Measurements from ENCODE around the gene GMFB. TPM values are rescaled to one million over a fixed set of nuclear protein-coding genes. Genes with fewer than 3 reads are reported as not detected.
"Not testable (repeated sequence)": the region's sequence is repeated elsewhere in the genome, so short reads cannot be mapped to it uniquely, and the experiment has no call there.

The GMFB gene
- total RNA-seq, 2 experiments from 2014 or later = 28.9 to 37.3 TPM

- peaks cover 33% of the 10 kb centered on the region for H3K4me1 Mint-ChIP-seq
- intact Hi-C loops (cut with DNase I, micrococcal nuclease) = no loop called here
- H3K27ac Mint-ChIP-seq = no peak overlapping the region
- no peaks in the 10 kb centered on the region for H3K27me3 Mint-ChIP-seq
- CTCF ChIA-PET = no interaction called here
- peaks cover 50% of the 10 kb centered on the region for H3K36me3 Mint-ChIP-seq (ENCODE audit: low read depth)
- ATAC-seq (no peak), DNase-seq (no peak)
- no peaks in the 10 kb centered on the region for H3K9me3 Mint-ChIP-seq (ENCODE audit: low read depth)
- no peak overlapping the region for H3K4me3 Mint-ChIP-seq
- POLR2A ChIA-PET = no interaction called here
These were observed 10.1 kb downstream of the GMFB start for GRCh38 chr14:54478636-54479215.

DNA sequence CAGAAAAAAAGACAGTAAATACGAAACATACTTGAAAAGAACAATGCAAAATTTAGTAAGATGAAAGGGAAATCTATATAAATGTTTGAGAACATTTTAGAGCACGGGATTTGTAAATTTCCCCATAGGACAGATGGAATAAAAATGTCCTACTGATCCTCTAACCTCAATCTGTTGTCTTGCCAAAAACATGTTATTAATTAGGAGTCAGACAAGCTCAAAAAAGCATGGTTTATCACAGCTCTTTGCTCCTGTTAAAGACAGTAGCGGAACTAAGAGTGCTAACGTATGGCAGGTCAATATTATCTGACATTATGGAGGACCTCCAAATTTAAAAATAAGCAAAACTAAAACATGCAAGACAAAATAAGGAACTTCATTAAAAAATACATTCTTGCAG is 12.9 kb downstream of the GMFB start:
- intact Hi-C loops (cut with DNase I, micrococcal nuclease) = no loop called here
- Mint-ChIP-seq H3K4me3 (no peak overlapping the region), H3K27me3 (no peaks in the 10 kb centered on the region), H3K36me3 (ENCODE audit: low read depth) (peaks cover 37% of the 10 kb centered on the region), H3K27ac (no peak overlapping the region), H3K9me3 (ENCODE audit: low read depth) (no peaks in the 10 kb centered on the region), H3K4me1 (peaks cover 16% of the 10 kb centered on the region)
- POLR2A ChIA-PET = no interaction called here
- ATAC-seq (no peak), DNase-seq (no peak)
- CTCF ChIA-PET = no interaction called here

DNA sequence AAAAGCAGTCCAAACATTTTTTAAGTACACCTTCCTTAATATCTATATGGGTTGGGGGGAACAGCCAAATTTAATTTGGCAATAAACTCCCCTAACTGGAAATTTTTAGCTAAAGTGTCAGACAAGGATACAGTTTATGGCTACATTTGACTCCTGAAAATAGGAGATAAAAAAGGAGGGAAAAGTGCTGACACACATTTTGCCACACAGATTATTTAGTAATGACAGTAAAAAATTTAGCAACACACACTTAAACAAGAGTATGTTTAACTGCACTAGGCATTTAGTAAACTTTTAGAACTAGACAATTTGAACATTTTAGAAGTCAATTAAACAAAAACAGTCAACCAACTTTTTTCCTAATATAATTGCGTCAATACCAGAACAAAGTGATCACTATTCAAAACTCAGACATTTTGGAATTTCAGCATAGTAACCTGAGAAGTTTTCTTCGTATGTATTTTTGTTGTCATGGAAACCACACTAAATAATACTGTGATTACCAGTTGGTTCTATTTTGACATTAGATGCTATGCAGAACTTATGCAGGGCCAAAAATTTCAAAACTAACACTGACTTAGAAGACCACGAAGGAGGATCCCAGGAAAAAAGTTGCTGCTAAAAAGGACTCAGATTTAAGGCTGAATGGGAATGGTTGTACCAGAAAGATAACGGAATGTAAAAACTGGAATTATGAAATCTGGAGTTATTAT is 13.4 kb downstream of the GMFB start:
- H3K36me3 Mint-ChIP-seq (ENCODE audit: low read depth) = peaks cover 36% of the 10 kb centered on the region
- POLR2A ChIA-PET = no interaction called here
- H3K4me1 Mint-ChIP-seq = peaks cover 16% of the 10 kb centered on the region
- intact Hi-C loops (cut with DNase I, micrococcal nuclease) = no loop called here
- CTCF ChIA-PET = no interaction called here
- H3K4me3 Mint-ChIP-seq = no peak overlapping the region
- H3K9me3 Mint-ChIP-seq (ENCODE audit: low read depth) = no peaks in the 10 kb centered on the region
- no peaks in the 10 kb centered on the region for H3K27me3 Mint-ChIP-seq
- ATAC-seq (no peak), DNase-seq (no peak)
- H3K27ac Mint-ChIP-seq = no peak overlapping the region

DNA sequence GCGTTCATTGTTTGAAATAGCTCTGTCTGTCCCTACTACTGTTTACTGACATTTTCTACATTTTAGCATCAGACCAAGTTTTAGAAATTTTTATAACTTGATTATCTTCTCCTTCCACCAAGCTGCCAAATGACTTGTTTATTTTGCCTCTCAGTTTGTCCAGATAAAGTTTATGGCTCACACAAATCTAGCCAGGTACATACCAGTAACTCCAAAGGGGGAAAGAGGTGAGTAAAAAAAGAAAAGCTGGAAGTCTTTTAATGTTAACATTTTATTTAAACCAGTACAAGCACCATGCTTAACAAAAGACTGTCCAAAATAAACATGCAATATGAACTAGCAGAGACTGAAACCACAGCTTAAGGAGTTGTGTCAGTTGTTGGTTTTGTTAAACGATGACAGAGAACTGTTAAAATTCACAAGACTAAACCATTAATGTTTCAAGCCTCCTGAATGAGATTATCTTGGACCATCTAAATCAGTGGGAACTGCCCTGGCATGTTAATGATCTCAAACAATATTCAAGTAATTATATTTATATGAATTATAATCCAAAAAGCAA is 14.5 kb downstream of the GMFB start:
- Mint-ChIP-seq H3K4me3 (no peak overlapping the region), H3K27ac (peak overlapping the region; percentile 44), H3K27me3 (no peaks in the 10 kb centered on the region), H3K9me3 (ENCODE audit: low read depth) (no peaks in the 10 kb centered on the region), H3K4me1 (peaks cover 16% of the 10 kb centered on the region), H3K36me3 (ENCODE audit: low read depth) (peaks cover 37% of the 10 kb centered on the region)
- ATAC-seq (no peak), DNase-seq (no peak)
- POLR2A ChIA-PET = interaction anchor here (0.6 to 1.0 kb wide), 2 partner anchors 77 to 214 kb away, joined by 3 to 4 read pairs; partner anchors contain the start of gene CDKN3
- CTCF ChIA-PET = interaction anchor here (0.5 to 1.9 kb wide), 4 partner anchors 9 to 36 kb away, joined by 3 to 4 read pairs (median 4); partner anchors contain the start of gene CGRRF1
- intact Hi-C loops (cut with DNase I, micrococcal nuclease) = no loop called here

GRCh38 chr14:54472315-54472714 is 16.5 kb downstream of the GMFB start:
- H3K4me3 Mint-ChIP-seq = no peak overlapping the region
- ATAC-seq (no peak), DNase-seq (no peak)
- intact Hi-C loops (cut with DNase I, micrococcal nuclease) = no loop called here
- CTCF ChIA-PET = interaction anchor here (0.6 kb wide), 1 partner anchor 341 kb away, joined by 3 read pairs; no protein-coding TSS in a partner anchor
- H3K27me3 Mint-ChIP-seq = no peaks in the 10 kb centered on the region
- no peak overlapping the region for H3K27ac Mint-ChIP-seq
- peaks cover 7% of the 10 kb centered on the region for H3K9me3 Mint-ChIP-seq (ENCODE audit: low read depth)
- H3K4me1 Mint-ChIP-seq = peaks cover 13% of the 10 kb centered on the region
- peaks cover 44% of the 10 kb centered on the region for H3K36me3 Mint-ChIP-seq (ENCODE audit: low read depth)
- POLR2A ChIA-PET = no interaction called here

- H3K4me1 Mint-ChIP-seq = peaks cover 9% of the 10 kb centered on the region
- no peak overlapping the region for H3K4me3 Mint-ChIP-seq
- intact Hi-C loops (cut with DNase I, micrococcal nuclease) = no loop called here
- ATAC-seq = no peak
- DNase-seq = no peak
- CTCF ChIA-PET = interaction anchor here (0.6 kb wide), 4 partner anchors 73 to 435 kb away, joined by 3 to 4 read pairs (median 3); no protein-coding TSS in a partner anchor
- POLR2A ChIA-PET = no interaction called here
- peaks cover 8% of the 10 kb centered on the region for H3K9me3 Mint-ChIP-seq (ENCODE audit: low read depth)
- H3K27ac Mint-ChIP-seq = no peak overlapping the region
- H3K36me3 Mint-ChIP-seq (ENCODE audit: low read depth) = peaks cover 42% of the 10 kb centered on the region
- no peaks in the 10 kb centered on the region for H3K27me3 Mint-ChIP-seq
These were observed 17.1 kb downstream of the GMFB start for GRCh38 chr14:54471641-54472040.

- Mint-ChIP-seq H3K4me3 (no peak overlapping the region), H3K36me3 (ENCODE audit: low read depth) (peaks cover 37% of the 10 kb centered on the region), H3K27ac (no peak overlapping the region), H3K9me3 (ENCODE audit: low read depth) (peaks cover 8% of the 10 kb centered on the region), H3K4me1 (peaks cover 2% of the 10 kb centered on the region), H3K27me3 (no peaks in the 10 kb centered on the region)
- ChIA-PET CTCF (interaction anchor here (0.7 kb wide), 1 partner anchor 262 kb away, joined by 6 read pairs; no protein-coding TSS in a partner anchor), POLR2A (no interaction called here)
- intact Hi-C loops (cut with DNase I, micrococcal nuclease) = no loop called here
- no peak for ATAC-seq
- DNase-seq = no peak
These were observed 18.1 kb downstream of the GMFB start for GRCh38 chr14:54470701-54471100.

DNA sequence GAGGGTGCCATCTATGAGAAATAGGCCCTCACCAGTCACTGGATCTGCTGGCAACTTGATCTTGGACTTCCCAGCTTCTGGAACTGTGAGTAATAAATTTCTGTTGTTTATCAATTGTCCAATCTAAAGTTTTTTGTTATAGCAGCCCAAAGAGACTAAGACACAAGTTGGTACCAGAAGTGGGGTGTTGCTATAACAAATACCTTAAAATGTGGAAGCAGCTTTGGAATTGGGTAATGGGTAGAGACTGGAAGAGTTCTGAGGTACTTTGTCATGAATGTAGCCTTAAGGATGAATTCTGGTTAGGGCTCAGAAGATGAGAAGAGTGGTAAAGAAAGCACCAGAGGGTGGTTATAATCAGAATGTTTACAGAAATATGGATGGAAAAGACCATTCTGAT is 21.5 kb downstream of the GMFB start:
- H3K27me3 Mint-ChIP-seq = no peaks in the 10 kb centered on the region
- no peak overlapping the region for H3K27ac Mint-ChIP-seq
- intact Hi-C loops (cut with DNase I, micrococcal nuclease) = no loop called here
- peaks cover 20% of the 10 kb centered on the region for H3K36me3 Mint-ChIP-seq (ENCODE audit: low read depth)
- peaks cover 8% of the 10 kb centered on the region for H3K9me3 Mint-ChIP-seq (ENCODE audit: low read depth)
- H3K4me1 Mint-ChIP-seq = peaks cover 1% of the 10 kb centered on the region
- no peak overlapping the region for H3K4me3 Mint-ChIP-seq
- ChIA-PET POLR2A (no interaction called here), CTCF (no interaction called here)
- DNase-seq (no peak), ATAC-seq (no peak)

GRCh38 chr14:54465654-54466053 is 23.1 kb downstream of the GMFB start:
- no peak for DNase-seq
- peaks cover 4% of the 10 kb centered on the region for H3K4me1 Mint-ChIP-seq
- H3K27me3 Mint-ChIP-seq = no peaks in the 10 kb centered on the region
- H3K27ac Mint-ChIP-seq = no peak overlapping the region
- ChIA-PET POLR2A (no interaction called here), CTCF (interaction anchor here (0.7 to 1.4 kb wide), 2 partner anchors 22 to 92 kb away, joined by 3 to 4 read pairs; no protein-coding TSS in a partner anchor)
- peaks cover 8% of the 10 kb centered on the region for H3K9me3 Mint-ChIP-seq (ENCODE audit: low read depth)
- no peak overlapping the region for H3K4me3 Mint-ChIP-seq
- ATAC-seq = no peak
- H3K36me3 Mint-ChIP-seq (ENCODE audit: low read depth) = peaks cover 20% of the 10 kb centered on the region
- intact Hi-C loops (cut with DNase I, micrococcal nuclease) = no loop called here

GRCh38 chr14:54462048-54462447 is 26.7 kb downstream of the GMFB start:
- CTCF ChIA-PET = interaction anchor here (1.0 kb wide), 1 partner anchor 17 kb away, joined by 3 read pairs; no protein-coding TSS in a partner anchor
- Mint-ChIP-seq H3K36me3 (ENCODE audit: low read depth) (peaks cover 2% of the 10 kb centered on the region), H3K27me3 (no peaks in the 10 kb centered on the region)

DNA sequence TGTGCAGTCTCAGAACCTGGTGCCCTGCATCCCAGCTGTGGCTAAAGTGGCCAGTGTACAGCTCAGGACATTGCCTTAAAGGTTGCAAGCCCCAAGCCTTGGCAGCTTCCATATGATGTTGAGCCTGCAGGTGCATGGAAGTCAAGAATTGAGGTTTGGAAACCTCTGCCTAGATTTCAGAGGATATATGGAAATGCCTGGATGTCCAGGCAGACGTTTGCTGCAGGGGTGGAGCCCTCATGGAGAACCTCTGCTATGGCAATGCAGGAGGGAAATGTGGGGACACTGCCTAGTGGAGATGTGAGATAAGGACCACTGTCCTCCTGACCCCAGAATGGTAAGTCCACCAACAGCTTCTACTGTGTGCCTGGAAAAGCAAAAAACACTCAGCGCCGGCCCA is 29.7 kb downstream of the GMFB start:
- peaks cover 2% of the 10 kb centered on the region for H3K36me3 Mint-ChIP-seq (ENCODE audit: low read depth)
- POLR2A ChIA-PET = no interaction called here
- CTCF ChIA-PET = no interaction called here

More at GRCh38 chr14:54462048-54462447, 26.7 kb downstream of the GMFB start:
- no peak for ATAC-seq
- Mint-ChIP-seq H3K9me3 (ENCODE audit: low read depth) (peaks cover 2% of the 10 kb centered on the region), H3K4me1 (peaks cover 4% of the 10 kb centered on the region), H3K4me3 (no peak overlapping the region), H3K27ac (no peak overlapping the region)
- intact Hi-C loops (cut with DNase I, micrococcal nuclease) = no loop called here
- DNase-seq = no peak
- POLR2A ChIA-PET = no interaction called here

GRCh38 chr14:54458536-54458935 is 30.2 kb downstream of the GMFB start:
- H3K4me3 Mint-ChIP-seq; H3K4me1 Mint-ChIP-seq; POLR2A ChIA-PET; H3K27me3 Mint-ChIP-seq; H3K36me3 Mint-ChIP-seq (ENCODE audit: low read depth); H3K27ac Mint-ChIP-seq; ATAC-seq; H3K9me3 Mint-ChIP-seq (ENCODE audit: low read depth); intact Hi-C loops (cut with DNase I, micrococcal nuclease); DNase-seq: not testable (repeated sequence)
- CTCF ChIA-PET = interaction anchor here (0.6 kb wide), 1 partner anchor 43 kb away, joined by 4 read pairs; no protein-coding TSS in a partner anchor

More for the DNA sequence above, 29.7 kb downstream of the GMFB start:
- ATAC-seq = no peak
- H3K27ac Mint-ChIP-seq = no peak overlapping the region
- no peaks in the 10 kb centered on the region for H3K27me3 Mint-ChIP-seq
- intact Hi-C loops (cut with DNase I, micrococcal nuclease) = no loop called here
- H3K4me1 Mint-ChIP-seq = peaks cover 4% of the 10 kb centered on the region
- H3K4me3 Mint-ChIP-seq = no peak overlapping the region
- peaks cover 2% of the 10 kb centered on the region for H3K9me3 Mint-ChIP-seq (ENCODE audit: low read depth)
- DNase-seq = no peak
